Liver (tissue), 3 donors: Measurements from ENCODE around the gene AAGAB.

Experiments
- EGR1 ChIP-seq, 2 donors: IDR thresholded peaks; 2 replicates each; pipeline ENCODE4 v1.6.1; 2016 to 2018; ENCODE audit warnings: antibody characterized with exemption in 2 of 2, low read depth in 2 of 2
- GABPA ChIP-seq, 2 donors: IDR thresholded peaks in 1 of 2; conservative IDR thresholded peaks in 1 of 2; 2 replicates each; pipeline ENCODE4 v1.6.1; 2016; ENCODE audit warnings: antibody characterized with exemption in 2 of 2, mild to moderate bottlenecking in 1 of 2, moderate library complexity in 1 of 2
- HNF4A ChIP-seq, 2 donors: conservative IDR thresholded peaks; 2 replicates each; pipeline ENCODE4 v1.6.1; 2016; ENCODE audit warnings: antibody characterized with exemption in 2 of 2, mild to moderate bottlenecking in 2 of 2
- JUND ChIP-seq, 2 donors: IDR thresholded peaks; 2 replicates each; pipeline ENCODE4 v1.6.1; 2016; ENCODE audit warnings: antibody characterized with exemption in 2 of 2
- RAD21 ChIP-seq, 2 donors: IDR thresholded peaks; 2 replicates each; pipeline ENCODE4 v1.6.1; 2016; ENCODE audit warnings: antibody characterized with exemption in 2 of 2, mild to moderate bottlenecking in 2 of 2
- REST ChIP-seq: IDR thresholded peaks from 2 replicates; pipeline ENCODE4 v1.6.1; 2016; ENCODE audit warnings: antibody characterized with exemption, mild to moderate bottlenecking
- SP1 ChIP-seq: IDR thresholded peaks from 2 replicates; pipeline ENCODE4 v1.6.1; 2018; ENCODE audit warnings: antibody characterized with exemption, mild to moderate bottlenecking
- TAF1 ChIP-seq: conservative IDR thresholded peaks from 2 replicates; pipeline ENCODE4 v1.6.1; 2016; ENCODE audit warnings: antibody characterized with exemption, mild to moderate bottlenecking
- TF ChIP-seq, protein P1 (sequence below): fragments of 150-350 bp; IDR thresholded peaks from 2 replicates; pipeline ENCODE4 v1.5.1; 2017; ENCODE audit warnings: improper control_type of control experiment, low read depth, low read length; ENCODE audit not compliant: missing input control
- TF ChIP-seq, protein P2 (sequence below): IDR thresholded peaks from 2 replicates; pipeline ENCODE4 v1.6.1; 2016; ENCODE audit warnings: antibody characterized with exemption
- TF ChIP-seq, protein P3 (sequence below): IDR thresholded peaks from 2 replicates; pipeline ENCODE4 v1.6.1; 2016; ENCODE audit warnings: antibody characterized with exemption
- donor health status: healthy.
- donor health status: healthy.

DNA sequence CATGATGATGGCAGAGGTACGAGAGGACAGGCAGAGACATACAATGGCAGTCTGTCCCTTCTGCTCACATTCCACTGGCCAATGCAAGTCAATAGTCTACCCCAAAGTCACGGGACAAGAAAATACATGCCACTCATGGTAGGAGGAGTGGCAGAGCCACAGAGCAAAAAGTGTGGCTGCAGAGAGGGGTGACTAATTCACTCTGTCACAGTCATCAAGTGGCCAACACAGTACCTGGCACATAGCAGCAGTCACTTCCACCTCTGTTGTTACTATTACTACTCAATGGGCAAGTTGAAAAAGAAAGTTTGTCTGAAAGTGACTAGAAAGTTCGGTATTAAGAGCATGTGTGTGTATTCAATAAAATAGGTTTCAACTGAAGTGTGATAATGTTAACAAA, 97.6 kb downstream of the AAGAB start:
- TF ChIP-seq TAF1 (no peak), SP1 (no peak), JUND (IDR thresholded peaks at IDR 0.05) (no peak), GABPA (IDR thresholded peaks at IDR 0.05 in 1 of 2, conservative IDR thresholded peaks at IDR 0.05 in 1 of 2) (no peak), EGR1 (IDR thresholded peaks at IDR 0.05; ENCODE audit: low read depth in 2 of 2) (no peak), REST (no peak), HNF4A (conservative IDR thresholded peaks at IDR 0.05) (no peak), RAD21 (IDR thresholded peaks at IDR 0.05) (no peak)
- TF ChIP-seq, protein P1, sequence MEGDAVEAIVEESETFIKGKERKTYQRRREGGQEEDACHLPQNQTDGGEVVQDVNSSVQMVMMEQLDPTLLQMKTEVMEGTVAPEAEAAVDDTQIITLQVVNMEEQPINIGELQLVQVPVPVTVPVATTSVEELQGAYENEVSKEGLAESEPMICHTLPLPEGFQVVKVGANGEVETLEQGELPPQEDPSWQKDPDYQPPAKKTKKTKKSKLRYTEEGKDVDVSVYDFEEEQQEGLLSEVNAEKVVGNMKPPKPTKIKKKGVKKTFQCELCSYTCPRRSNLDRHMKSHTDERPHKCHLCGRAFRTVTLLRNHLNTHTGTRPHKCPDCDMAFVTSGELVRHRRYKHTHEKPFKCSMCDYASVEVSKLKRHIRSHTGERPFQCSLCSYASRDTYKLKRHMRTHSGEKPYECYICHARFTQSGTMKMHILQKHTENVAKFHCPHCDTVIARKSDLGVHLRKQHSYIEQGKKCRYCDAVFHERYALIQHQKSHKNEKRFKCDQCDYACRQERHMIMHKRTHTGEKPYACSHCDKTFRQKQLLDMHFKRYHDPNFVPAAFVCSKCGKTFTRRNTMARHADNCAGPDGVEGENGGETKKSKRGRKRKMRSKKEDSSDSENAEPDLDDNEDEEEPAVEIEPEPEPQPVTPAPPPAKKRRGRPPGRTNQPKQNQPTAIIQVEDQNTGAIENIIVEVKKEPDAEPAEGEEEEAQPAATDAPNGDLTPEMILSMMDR: no peak
- TF ChIP-seq, protein P2, sequence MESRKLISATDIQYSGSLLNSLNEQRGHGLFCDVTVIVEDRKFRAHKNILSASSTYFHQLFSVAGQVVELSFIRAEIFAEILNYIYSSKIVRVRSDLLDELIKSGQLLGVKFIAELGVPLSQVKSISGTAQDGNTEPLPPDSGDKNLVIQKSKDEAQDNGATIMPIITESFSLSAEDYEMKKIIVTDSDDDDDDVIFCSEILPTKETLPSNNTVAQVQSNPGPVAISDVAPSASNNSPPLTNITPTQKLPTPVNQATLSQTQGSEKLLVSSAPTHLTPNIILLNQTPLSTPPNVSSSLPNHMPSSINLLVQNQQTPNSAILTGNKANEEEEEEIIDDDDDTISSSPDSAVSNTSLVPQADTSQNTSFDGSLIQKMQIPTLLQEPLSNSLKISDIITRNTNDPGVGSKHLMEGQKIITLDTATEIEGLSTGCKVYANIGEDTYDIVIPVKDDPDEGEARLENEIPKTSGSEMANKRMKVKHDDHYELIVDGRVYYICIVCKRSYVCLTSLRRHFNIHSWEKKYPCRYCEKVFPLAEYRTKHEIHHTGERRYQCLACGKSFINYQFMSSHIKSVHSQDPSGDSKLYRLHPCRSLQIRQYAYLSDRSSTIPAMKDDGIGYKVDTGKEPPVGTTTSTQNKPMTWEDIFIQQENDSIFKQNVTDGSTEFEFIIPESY: no peak
- TF ChIP-seq, protein P3, sequence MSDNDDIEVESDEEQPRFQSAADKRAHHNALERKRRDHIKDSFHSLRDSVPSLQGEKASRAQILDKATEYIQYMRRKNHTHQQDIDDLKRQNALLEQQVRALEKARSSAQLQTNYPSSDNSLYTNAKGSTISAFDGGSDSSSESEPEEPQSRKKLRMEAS: no peak
